Ectodermal cell (in vitro differentiated cells): Measurements from ENCODE around the gene ABCB11.
"Not testable (repeated sequence)": the region's sequence is repeated elsewhere in the genome, so short reads cannot be mapped to it uniquely, and the experiment has no call there.

Experiments
- H3K27ac ChIP-seq: 2 replicates; pipeline ENCODE4 v1.7.0; 2013; ENCODE audit warnings: mild to moderate bottlenecking, low read depth, low read length; ENCODE audit not compliant: insufficient read depth, poor library complexity, severe bottlenecking
- H3K27me3 ChIP-seq: 2 replicates; pipeline ENCODE4 v1.7.0; 2013; ENCODE audit warnings: mild to moderate bottlenecking, low read length; ENCODE audit not compliant: insufficient read depth, control insufficient read depth, poor library complexity, severe bottlenecking
- H3K36me3 ChIP-seq: one replicate; pipeline ENCODE4 v1.7.0; 2013; ENCODE audit warnings: low read length; ENCODE audit not compliant: control insufficient read depth, insufficient read depth
- H3K4me1 ChIP-seq: one replicate; pipeline ENCODE4 v1.7.0; 2013; ENCODE audit warnings: low read length; ENCODE audit not compliant: control insufficient read depth, insufficient read depth
- H3K4me3 ChIP-seq: 2 replicates; pipeline ENCODE4 v1.7.0; 2013; ENCODE audit warnings: low read depth, low read length, control low read depth; ENCODE audit not compliant: insufficient read depth
- H3K9me3 ChIP-seq: 2 replicates; pipeline ENCODE4 v1.7.0; 2013; ENCODE audit warnings: mild to moderate bottlenecking, low read length, moderate library complexity; ENCODE audit not compliant: control insufficient read depth
- WGBS, 2 experiments: methylation state at CpG; one replicate each; pipeline ENCODE4 v1.1.7; 2013; ENCODE audit warnings: missing lambda C conversion rate in 2 of 2; 5-methylcytosine and 5-hydroxymethylcytosine counted together

Gene ABCB11

DNA sequence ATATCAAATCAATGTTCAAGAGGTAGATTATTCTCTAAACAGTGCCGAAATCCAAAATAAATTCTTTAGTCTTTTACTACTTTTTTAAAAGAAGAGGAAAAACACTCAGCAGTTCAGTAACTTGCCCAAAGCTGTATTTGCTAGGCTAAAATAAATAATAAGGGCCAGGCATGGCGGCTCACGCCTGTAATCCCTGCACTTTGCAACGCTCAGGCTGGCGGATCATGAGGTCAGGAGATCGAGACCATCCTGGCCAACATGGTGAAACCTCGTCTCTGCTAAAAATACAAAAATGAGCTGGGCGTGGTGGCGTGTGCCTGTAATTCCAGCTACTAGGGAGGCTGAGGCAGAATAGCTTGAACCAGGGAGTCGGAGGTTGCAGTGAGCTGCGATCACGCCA, 149.0 kb downstream of the ABCB11 start:
- WGBS, 2 experiments: 92 to 93% methylated on average over 11 to 12 of the region's 12 CpGs
- not testable (repeated sequence) for H3K36me3 ChIP-seq

DNA sequence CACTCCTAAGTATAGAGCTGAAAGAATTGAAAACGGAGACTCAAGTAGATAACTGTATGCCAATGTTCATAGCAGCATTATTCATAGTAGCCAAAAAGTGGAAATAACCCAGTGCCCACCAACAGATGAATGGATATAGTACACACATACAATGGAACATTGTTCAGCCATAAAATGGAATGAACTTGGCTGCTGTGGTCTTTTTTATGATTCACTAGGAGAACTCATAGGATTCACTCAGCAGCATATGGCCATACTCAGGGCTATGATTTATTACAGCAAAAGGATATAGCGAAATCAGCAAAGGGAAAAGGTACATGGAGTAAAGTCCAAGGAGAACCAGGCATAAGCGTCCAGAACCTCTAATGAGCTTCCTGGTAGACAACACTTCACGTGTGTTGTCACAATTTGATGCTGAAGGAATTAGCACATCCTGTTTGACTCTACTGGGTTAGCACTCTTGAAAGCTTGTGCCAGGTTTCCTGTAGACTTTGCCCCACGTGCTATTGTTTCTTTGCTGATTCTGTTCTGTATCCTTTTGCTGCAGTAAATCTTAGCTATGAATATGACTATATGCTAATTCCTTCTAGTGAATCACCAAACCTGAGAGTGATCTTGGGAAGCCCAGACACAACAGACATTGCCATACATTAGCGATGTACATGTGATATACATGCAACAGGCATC, 156.6 kb downstream of the ABCB11 start:
- Histone ChIP-seq H3K27me3 (no peaks in the 10 kb centered on the region), H3K4me1 (no peaks in the 10 kb centered on the region), H3K4me3 (no peak overlapping the region), H3K9me3 (no peaks in the 10 kb centered on the region), H3K36me3 (peaks cover 5% of the 10 kb centered on the region), H3K27ac (no peak overlapping the region)
- WGBS, 2 experiments: 94 to 95% methylated on average over 6 of the region's 6 CpGs

More for the DNA sequence above, 149.0 kb downstream of the ABCB11 start:
- not testable (repeated sequence) for H3K27me3 ChIP-seq, H3K27ac ChIP-seq, H3K4me3 ChIP-seq, H3K4me1 ChIP-seq, H3K9me3 ChIP-seq

DNA sequence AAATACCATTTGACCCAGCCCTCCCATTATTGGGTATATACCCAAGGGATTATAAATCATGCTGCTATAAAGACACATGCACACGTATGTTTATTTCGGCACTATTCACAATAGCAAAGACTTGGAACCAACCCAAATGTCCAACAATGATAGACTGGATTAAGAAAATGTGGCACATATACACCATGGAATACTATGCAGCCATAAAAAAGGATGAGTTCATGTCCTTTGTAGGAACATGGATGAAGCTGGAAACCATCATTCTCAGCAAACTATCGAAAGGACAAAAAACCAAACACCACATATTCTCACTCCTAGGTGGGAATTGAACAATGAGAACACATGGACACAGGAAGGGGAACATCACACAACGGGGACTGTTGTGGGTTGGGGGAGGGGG, 160.3 kb downstream of the ABCB11 start:
- not testable (repeated sequence) for H3K4me3 ChIP-seq, H3K36me3 ChIP-seq, H3K4me1 ChIP-seq, H3K9me3 ChIP-seq, H3K27me3 ChIP-seq, H3K27ac ChIP-seq
- 90 to 100% methylated on average over 1 to 2 of the region's 4 CpGs for WGBS, 2 experiments
